Trophoblast cell (in vitro differentiated cells and primary cell): ENCODE data around the gene PEX10.
A peak's percentile ranks its signal among the peaks of the same experiment; 100 is the strongest.

Source experiments
- DNase-seq, 2 donors: peaks; one replicate each; pipeline ENCODE4 v3.0.0-alpha.2; 2016
- H2AFZ ChIP-seq: 2 replicates; pipeline ENCODE4 v1.6.1; 2013; ENCODE audit warnings: low read length, moderate library complexity, mild to moderate bottlenecking; ENCODE audit not compliant: insufficient read depth, poor library complexity
- H2AK5ac ChIP-seq: 2 replicates; pipeline ENCODE4 v1.6.1; 2013; ENCODE audit warnings: mild to moderate bottlenecking, low read length
- H2BK120ac ChIP-seq: 2 replicates; pipeline ENCODE4 v1.6.1; 2013; ENCODE audit warnings: low read length, mild to moderate bottlenecking, moderate library complexity; ENCODE audit not compliant: insufficient read depth, poor library complexity
- H2BK12ac ChIP-seq: 2 replicates; pipeline ENCODE4 v1.6.1; 2013; ENCODE audit warnings: mild to moderate bottlenecking, low read length, moderate library complexity
- H2BK5ac ChIP-seq: 2 replicates; pipeline ENCODE4 v1.6.1; 2013; ENCODE audit warnings: low read length, low read depth, moderate library complexity, mild to moderate bottlenecking; ENCODE audit not compliant: poor library complexity
- H3K14ac ChIP-seq: 2 replicates; pipeline ENCODE4 v1.6.1; 2013; ENCODE audit warnings: mild to moderate bottlenecking, low read length
- H3K18ac ChIP-seq: 2 replicates; pipeline ENCODE4 v1.6.1; 2013; ENCODE audit warnings: mild to moderate bottlenecking, low read length
- H3K23ac ChIP-seq: 2 replicates; pipeline ENCODE4 v1.6.1; 2013; ENCODE audit warnings: low read length
- H3K27ac ChIP-seq: 2 replicates; pipeline ENCODE4 v1.5.1; 2013; ENCODE audit warnings: low read depth, mild to moderate bottlenecking, inconsistent platforms, low read length, moderate library complexity
- H3K27me3 ChIP-seq: 2 replicates; pipeline ENCODE4 v1.6.1; 2013; ENCODE audit warnings: inconsistent platforms, mild to moderate bottlenecking, low read length, moderate library complexity; ENCODE audit not compliant: insufficient read depth
- H3K36me3 ChIP-seq, 2 experiments: 1 replicate in 1 of 2; 2 replicates in 1 of 2; pipeline ENCODE4 v1.6.1; 2013; ENCODE audit warnings: low read length in 2 of 2, mild to moderate bottlenecking in 2 of 2, moderate library complexity in 1 of 2; ENCODE audit not compliant: insufficient read depth in 2 of 2, control insufficient read depth in 1 of 2
- H3K4ac ChIP-seq: 2 replicates; pipeline ENCODE4 v1.6.1; 2013; ENCODE audit warnings: low read depth, mild to moderate bottlenecking, low read length, moderate library complexity
- H3K4me1 ChIP-seq, 2 experiments: 1 replicate in 1 of 2; 2 replicates in 1 of 2; pipeline ENCODE4 v1.6.1; 2013; ENCODE audit warnings: low read length in 2 of 2, mild to moderate bottlenecking in 2 of 2, moderate library complexity in 1 of 2; ENCODE audit not compliant: insufficient read depth in 2 of 2, control insufficient read depth in 1 of 2
- H3K4me2 ChIP-seq: 2 replicates; pipeline ENCODE4 v1.6.1; 2013; ENCODE audit warnings: inconsistent platforms, mild to moderate bottlenecking, low read length, moderate library complexity
- H3K4me3 ChIP-seq: 2 replicates; pipeline ENCODE4 v1.5.1; 2013; ENCODE audit warnings: mild to moderate bottlenecking, low read depth, low read length, inconsistent platforms
- H3K79me1 ChIP-seq: one replicate; pipeline ENCODE4 v1.6.1; 2013; ENCODE audit warnings: low read length
- H3K79me2 ChIP-seq: 2 replicates; pipeline ENCODE4 v1.6.1; 2013; ENCODE audit warnings: low read length, mild to moderate bottlenecking; ENCODE audit not compliant: control insufficient read depth, insufficient read depth, poor library complexity
- H3K9ac ChIP-seq: 2 replicates; pipeline ENCODE4 v1.6.1; 2013; ENCODE audit warnings: mild to moderate bottlenecking, low read length
- H3K9me3 ChIP-seq: 2 replicates; pipeline ENCODE4 v1.6.1; 2013; ENCODE audit warnings: low read depth, mild to moderate bottlenecking, control low read depth, inconsistent platforms, low read length; ENCODE audit not compliant: insufficient read depth
- H4K12ac ChIP-seq: 2 replicates; pipeline ENCODE4 v1.6.1; 2013; ENCODE audit warnings: low read depth, mild to moderate bottlenecking, low read length, moderate library complexity
- H4K8ac ChIP-seq: 2 replicates; pipeline ENCODE4 v1.6.1; 2013; ENCODE audit warnings: low read depth, mild to moderate bottlenecking, low read length, moderate library complexity
- H4K91ac ChIP-seq: one replicate; pipeline ENCODE4 v1.6.1; 2013; ENCODE audit warnings: low read depth, mild to moderate bottlenecking, low read length, moderate library complexity
- WGBS: extraction: QIAGEN DNeasy Blood & Tissue Kit; methylation state at CpG from one replicate; pipeline ENCODE4 v1.1.7; 2013; ENCODE audit warnings: missing lambda C conversion rate; ENCODE audit not compliant: insufficient read length, insufficient coverage; ENCODE audit errors: extremely low coverage; 5-methylcytosine and 5-hydroxymethylcytosine counted together

PEX10 gene

GRCh38 chr1:2454227-2454626 is 41.9 kb upstream of the PEX10 start:
- H2AFZ ChIP-seq = no peak overlapping the region
- H3K9ac ChIP-seq = no peak overlapping the region
- H3K14ac ChIP-seq = no peak overlapping the region
- no peak overlapping the region for H2BK12ac ChIP-seq
- H3K4me2 ChIP-seq = no peak overlapping the region
- peaks cover 7 to 10% of the 10 kb centered on the region in 2 experiments for H3K4me1 ChIP-seq
- no peak overlapping the region for H3K18ac ChIP-seq
- H3K36me3 ChIP-seq = no peaks in the 10 kb centered on the region
- H3K79me1 ChIP-seq = no peaks in the 10 kb centered on the region
- no peaks in the 10 kb centered on the region for H3K27me3 ChIP-seq
- no CpG with 5 or more reads among the region's 10 CpGs for WGBS
- no peak overlapping the region for H2AK5ac ChIP-seq
- no peak overlapping the region for H2BK5ac ChIP-seq
- H3K9me3 ChIP-seq = no peaks in the 10 kb centered on the region
- no peak overlapping the region for H3K4ac ChIP-seq
- H3K79me2 ChIP-seq = no peaks in the 10 kb centered on the region
- no peak overlapping the region for H4K8ac ChIP-seq
- H4K91ac ChIP-seq = no peak overlapping the region
- H3K27ac ChIP-seq = no peak overlapping the region
- no peak for DNase-seq
- H4K12ac ChIP-seq = no peak overlapping the region
- no peak overlapping the region for H3K23ac ChIP-seq
- H2BK120ac ChIP-seq = no peak overlapping the region
- no peak overlapping the region for H3K4me3 ChIP-seq

GRCh38 chr1:2452932-2453315 is 40.6 kb upstream of the PEX10 start:
- peaks cover 7 to 10% of the 10 kb centered on the region in 2 experiments for H3K4me1 ChIP-seq
- no peak overlapping the region for H2BK5ac ChIP-seq
- no peak overlapping the region for H3K4me3 ChIP-seq

GRCh38 chr1:2452201-2452931 is 40.0 kb upstream of the PEX10 start:
- H3K18ac ChIP-seq = no peak overlapping the region
- no peak overlapping the region for H4K12ac ChIP-seq
- H2AFZ ChIP-seq = no peak overlapping the region
- H2BK5ac ChIP-seq = no peak overlapping the region
- no peak overlapping the region for H2BK120ac ChIP-seq
- H3K27ac ChIP-seq = no peak overlapping the region
- H2BK12ac ChIP-seq = no peak overlapping the region
- no peak overlapping the region for H3K9ac ChIP-seq
- H3K14ac ChIP-seq = no peak overlapping the region
- peaks cover 7 to 10% of the 10 kb centered on the region in 2 experiments for H3K4me1 ChIP-seq
- no peaks in the 10 kb centered on the region for H3K9me3 ChIP-seq
- H4K8ac ChIP-seq = no peak overlapping the region
- H3K79me2 ChIP-seq = no peaks in the 10 kb centered on the region
- H3K4me2 ChIP-seq = no peak overlapping the region
- H3K27me3 ChIP-seq = no peaks in the 10 kb centered on the region
- H3K23ac ChIP-seq = no peak overlapping the region
- H3K4me3 ChIP-seq = no peak overlapping the region
- H3K36me3 ChIP-seq = no peaks in the 10 kb centered on the region
- no peak overlapping the region for H2AK5ac ChIP-seq
- WGBS = no CpG with 5 or more reads among the region's 21 CpGs
- H3K79me1 ChIP-seq = no peaks in the 10 kb centered on the region
- H3K4ac ChIP-seq = no peak overlapping the region
- no peak for DNase-seq
- no peak overlapping the region for H4K91ac ChIP-seq

More at GRCh38 chr1:2452932-2453315, 40.6 kb upstream of the PEX10 start:
- H2AFZ ChIP-seq = no peak overlapping the region
- no peak overlapping the region for H2BK12ac ChIP-seq
- H4K91ac ChIP-seq = no peak overlapping the region
- no peaks in the 10 kb centered on the region for H3K79me1 ChIP-seq
- no peaks in the 10 kb centered on the region for H3K27me3 ChIP-seq
- no peak overlapping the region for H3K9ac ChIP-seq
- no peak overlapping the region for H4K8ac ChIP-seq
- WGBS = no CpG with 5 or more reads among the region's 19 CpGs
- no peak for DNase-seq
- H3K9me3 ChIP-seq = no peaks in the 10 kb centered on the region
- H3K23ac ChIP-seq = no peak overlapping the region
- no peak overlapping the region for H3K4ac ChIP-seq
- no peak overlapping the region for H3K18ac ChIP-seq
- H3K79me2 ChIP-seq = no peaks in the 10 kb centered on the region
- no peaks in the 10 kb centered on the region for H3K36me3 ChIP-seq
- no peak overlapping the region for H3K14ac ChIP-seq
- H3K27ac ChIP-seq = no peak overlapping the region
- no peak overlapping the region for H4K12ac ChIP-seq
- no peak overlapping the region for H2BK120ac ChIP-seq
- no peak overlapping the region for H3K4me2 ChIP-seq
- no peak overlapping the region for H2AK5ac ChIP-seq

- H3K27me3 ChIP-seq = no peaks in the 10 kb centered on the region
- H3K27ac ChIP-seq = no peak overlapping the region
- H4K12ac ChIP-seq = no peak overlapping the region
- no peaks in the 10 kb centered on the region for H3K36me3 ChIP-seq
- H4K8ac ChIP-seq = no peak overlapping the region
- H2BK5ac ChIP-seq = no peak overlapping the region
- no peaks in the 10 kb centered on the region for H3K79me1 ChIP-seq
- no peak overlapping the region for H2AFZ ChIP-seq
- peaks cover 7 to 10% of the 10 kb centered on the region in 2 experiments for H3K4me1 ChIP-seq
- no peak overlapping the region for H3K4me2 ChIP-seq
- no peak overlapping the region for H2AK5ac ChIP-seq
- H3K14ac ChIP-seq = no peak overlapping the region
- no peak overlapping the region for H2BK120ac ChIP-seq
- H3K9ac ChIP-seq = no peak overlapping the region
- no peaks in the 10 kb centered on the region for H3K79me2 ChIP-seq
- no peak overlapping the region for H2BK12ac ChIP-seq
- H3K4ac ChIP-seq = no peak overlapping the region
- peak; percentile 38 to 47 for DNase-seq
- H3K18ac ChIP-seq = no peak overlapping the region
- no CpG with 5 or more reads among the region's 18 CpGs for WGBS
- H4K91ac ChIP-seq = no peak overlapping the region
- H3K9me3 ChIP-seq = no peaks in the 10 kb centered on the region
- no peak overlapping the region for H3K23ac ChIP-seq
- no peak overlapping the region for H3K4me3 ChIP-seq
Measured at GRCh38 chr1:2451741-2452140, 39.4 kb upstream of the PEX10 start.
